B cell (primary cell): ENCODE results near the gene TRIM61. TPM values are rescaled to one million over a fixed set of nuclear protein-coding genes. Genes with fewer than 3 reads are reported as not detected.
"Not testable (repeated sequence)": the region's sequence is repeated elsewhere in the genome, so short reads cannot be mapped to it uniquely, and the experiment has no call there.

Experiments
- ATAC-seq: fragments of 200-7000 bp; cut with Tn5 transposase; one replicate; pipeline ENCODE4 v1.10.0; 2021; ENCODE audit warnings: low read depth, mild to moderate bottlenecking, moderate number of reproducible peaks, moderate library complexity
- CTCF ChIA-PET: fragments of 350-600 bp; sonication (Branson Sonifier 250); formaldehyde crosslinking; loops from one replicate; lab custom pipeline; 2021; ENCODE audit warnings: antibody characterized with exemption, inconsistent platforms; lab: Charles Lee
- POLR2A ChIA-PET: fragments of 350-600 bp; sonication (Branson Sonifier 250); formaldehyde crosslinking; loops from one replicate; lab custom pipeline; 2021; ENCODE audit warnings: antibody characterized with exemption; lab: Charles Lee
- DNase-seq: peaks from one replicate; pipeline ENCODE4 v3.0.0; 2013
- H2AFZ ChIP-seq: 2 replicates; pipeline ENCODE4 v1.6.1; 2012; ENCODE audit warnings: mild to moderate bottlenecking, low read depth, low read length; ENCODE audit not compliant: insufficient read depth, poor library complexity, severe bottlenecking
- H3K27ac ChIP-seq, 2 donors: 1 replicate in 1 of 2; 2 replicates in 1 of 2; pipeline ENCODE4 v1.5.1; 2012 to 2013; ENCODE audit warnings: low read length in 2 of 2, mild to moderate bottlenecking in 2 of 2, moderate library complexity in 1 of 2
- H3K27me3 ChIP-seq, 4 experiments: fragments of 200-600 bp in 1 of 4; sonication (generic) in 1 of 4; replicated peaks in 1 of 4; 1 replicate in 2 of 4; 2 replicates in 2 of 4; pipeline versions ENCODE4 v1.6.1 to v1.7.0; 2013 to 2016; ENCODE audit warnings: low read length in 3 of 4, mild to moderate bottlenecking in 2 of 4, mixed read lengths in 1 of 4, moderate library complexity in 1 of 4; ENCODE audit not compliant: insufficient read depth in 4 of 4, control insufficient read depth in 3 of 4; ENCODE audit errors: control extremely low read depth in 1 of 4
- H3K36me3 ChIP-seq, 2 experiments: replicated peaks in 1 of 2; 1 replicate in 1 of 2; 2 replicates in 1 of 2; pipeline versions ENCODE4 v1.6.1 to v1.7.1; 2013; ENCODE audit warnings: low read length in 1 of 2; ENCODE audit not compliant: insufficient read depth in 2 of 2, control insufficient read depth in 1 of 2; ENCODE audit errors: control extremely low read depth in 1 of 2, extremely low read depth in 1 of 2
- H3K4me1 ChIP-seq, 2 donors: fragments of 200-600 bp in 1 of 2; sonication (generic) in 1 of 2; 1 replicate in 1 of 2; 2 replicates in 1 of 2; pipeline versions ENCODE4 v1.5.1 to v1.6.1; 2013 to 2017; ENCODE audit warnings: low read length in 2 of 2; ENCODE audit not compliant: control insufficient read depth in 2 of 2, insufficient read depth in 2 of 2
- H3K4me2 ChIP-seq: replicated peaks from 2 replicates; pipeline ENCODE3; 2012; ENCODE audit warnings: mild to moderate bottlenecking, low read depth, low read length; ENCODE audit not compliant: poor library complexity, severe bottlenecking
- H3K4me3 ChIP-seq, 5 experiments: fragments of 200-600 bp in 1 of 5; sonication (generic) in 1 of 5; 1 replicate in 3 of 5; 2 replicates in 2 of 5; pipeline versions ENCODE4 v1.5.1 to v1.7.0; 2011 to 2016; ENCODE audit warnings: low read length in 4 of 5, mild to moderate bottlenecking in 4 of 5, low read depth in 2 of 5, control low read depth in 1 of 5, moderate library complexity in 1 of 5; ENCODE audit not compliant: insufficient read depth in 1 of 5; ENCODE audit errors: control extremely low read depth in 1 of 5, extremely low read depth in 1 of 5
- H3K79me2 ChIP-seq: fragments of 200-600 bp; sonication (generic); one replicate; pipeline ENCODE4 v1.6.0; 2016; ENCODE audit warnings: low read length; ENCODE audit not compliant: control insufficient read depth, insufficient read depth
- H3K9ac ChIP-seq: fragments of 200-600 bp; sonication (generic); 2 replicates; pipeline ENCODE4 v1.6.1; 2017; ENCODE audit warnings: mild to moderate bottlenecking, low read length, moderate library complexity
- H3K9me3 ChIP-seq, 3 donors: one replicate each; pipeline versions ENCODE4 v1.6.1 to v1.7.1; 2013; ENCODE audit warnings: low read length in 2 of 3; ENCODE audit not compliant: control insufficient read depth in 2 of 3, insufficient read depth in 1 of 3; ENCODE audit errors: control extremely low read depth in 1 of 3
- H4K20me1 ChIP-seq: 2 replicates; pipeline ENCODE4 v1.6.0; 2012; ENCODE audit warnings: mild to moderate bottlenecking, low read length; ENCODE audit not compliant: insufficient read depth, control insufficient read depth, poor library complexity, severe bottlenecking
- H3K27ac Mint-ChIP-seq: one replicate; pipeline ENCODE4 v1.8.0; 2021; ENCODE audit warnings: mixed read lengths
- H3K27me3 Mint-ChIP-seq: one replicate; pipeline ENCODE4 v1.8.0; 2021; ENCODE audit warnings: mixed read lengths
- H3K4me1 Mint-ChIP-seq: one replicate; pipeline ENCODE4 v1.8.0; 2021; ENCODE audit warnings: mixed read lengths
- H3K4me3 Mint-ChIP-seq: one replicate; pipeline ENCODE4 v1.8.0; 2021; ENCODE audit warnings: mixed read lengths
- H3K9me3 Mint-ChIP-seq: one replicate; pipeline ENCODE4 v1.8.0; 2022; ENCODE audit warnings: mixed read lengths; ENCODE audit not compliant: insufficient read depth
- CTCF ChIP-seq: fragments of 200-600 bp; IDR thresholded peaks from one replicate; pipeline ENCODE4 v1.8.0; 2022; ENCODE audit warnings: antibody characterized with exemption, mild to moderate bottlenecking
- EZH2 ChIP-seq: IDR thresholded peaks from 2 replicates; pipeline ENCODE4 v1.6.1; 2012; ENCODE audit warnings: borderline replicate concordance, low read depth, mild to moderate bottlenecking, moderate library complexity, low read length; ENCODE audit not compliant: insufficient read depth, poor library complexity, severe bottlenecking
- WGBS: methylation state at CpG from one replicate; pipeline ENCODE4 v1.1.5; 2013; ENCODE audit warnings: missing lambda C conversion rate; ENCODE audit not compliant: insufficient coverage; 5-methylcytosine and 5-hydroxymethylcytosine counted together
- intact Hi-C: fragments of 100-400 bp; cut with micrococcal nuclease; formaldehyde crosslinking; loops from one replicate; pipeline ENCODE4 v1.10.0; 2022
- polyA plus RNA-seq: library from polyadenylated mRNA; depleted of rRNA; stranded (reverse); fragments of >200 nt; gene quantifications from 2 replicates; pipeline ENCODE4 v1.2.3, GENCODE V29; 2012
- total RNA-seq, 2 donors: library from RNA; stranded (reverse); fragments of 120-200 nt in 1 of 2; gene quantifications; 1 replicate in 1 of 2; 2 replicates in 1 of 2; pipeline versions ENCODE4 v1.2.3 to v1.2.4, GENCODE V29; 2013 to 2022

Gene TRIM61
- total and polyA plus RNA-seq, 2 donors (not counting 1 experiment from before 2014, with no cell fraction given): 0.16 to 2.2 TPM

- H3K9me3 ChIP-seq, H3K4me2 ChIP-seq, H3K79me2 ChIP-seq, intact Hi-C loops, H3K9me3 Mint-ChIP-seq, H4K20me1 ChIP-seq, H3K27me3 ChIP-seq, POLR2A ChIA-PET, ATAC-seq, CTCF ChIA-PET, H3K27ac ChIP-seq, H3K4me1 ChIP-seq, H3K27ac Mint-ChIP-seq, H3K9ac ChIP-seq, H3K36me3 ChIP-seq, H3K4me1 Mint-ChIP-seq, DNase-seq, H3K4me3 Mint-ChIP-seq, H2AFZ ChIP-seq, H3K4me3 ChIP-seq: not testable (repeated sequence)
- peaks cover 25% of the 10 kb centered on the region for H3K27me3 Mint-ChIP-seq
- 100% methylated on average over 1 of the region's 6 CpGs for WGBS
These were observed 18.7 kb upstream of the TRIM61 start for GRCh38 chr4:164996123-164996522.

- H3K4me2 ChIP-seq, H2AFZ ChIP-seq, H3K9me3 Mint-ChIP-seq, H3K4me1 Mint-ChIP-seq, H3K36me3 ChIP-seq, ATAC-seq, H3K4me3 ChIP-seq, POLR2A ChIA-PET, H3K4me3 Mint-ChIP-seq, H3K27ac ChIP-seq, H3K9me3 ChIP-seq, H3K27me3 ChIP-seq, CTCF ChIA-PET, H4K20me1 ChIP-seq, H3K27ac Mint-ChIP-seq, H3K9ac ChIP-seq, H3K79me2 ChIP-seq, H3K4me1 ChIP-seq, DNase-seq, intact Hi-C loops: not testable (repeated sequence)
- WGBS: 77% methylated on average over 4 of the region's 10 CpGs
- H3K27me3 Mint-ChIP-seq: peaks cover 13% of the 10 kb centered on the region
These were observed 13.3 kb upstream of the TRIM61 start for GRCh38 chr4:164990786-164991185.

GRCh38 chr4:164989471-164989870 is 12.0 kb upstream of the TRIM61 start:
- intact Hi-C loops: no loop called here
- TF ChIP-seq EZH2 (no peak), CTCF (no peak)
- ChIA-PET POLR2A (no interaction called here), CTCF (no interaction called here)
- H3K9me3 ChIP-seq: no peaks in the 10 kb centered on the region
- H3K4me3 ChIP-seq: no peak overlapping the region
- no CpG with 5 or more reads among the region's 2 CpGs for WGBS
- Mint-ChIP-seq H3K9me3 (no peaks in the 10 kb centered on the region), H3K27ac (no peak overlapping the region), H3K4me1 (no peaks in the 10 kb centered on the region), H3K4me3 (no peak overlapping the region), H3K27me3 (peaks cover 13% of the 10 kb centered on the region)
- DNase-seq (no peak), ATAC-seq (no peak)
- H4K20me1 ChIP-seq: no peaks in the 10 kb centered on the region
- H3K27ac ChIP-seq: no peak overlapping the region
- no peaks in the 10 kb centered on the region for H3K36me3 ChIP-seq
- H2AFZ ChIP-seq: no peak overlapping the region
- no peaks in the 10 kb centered on the region for H3K27me3 ChIP-seq
- no peaks in the 10 kb centered on the region for H3K4me1 ChIP-seq
- H3K9ac ChIP-seq: no peak overlapping the region
- no peaks in the 10 kb centered on the region for H3K79me2 ChIP-seq
- no peak overlapping the region for H3K4me2 ChIP-seq
